GM13976 (cell line): ENCODE data around the gene PTPRM.

Experiments used
- DNase-seq: peaks from one replicate; pipeline ENCODE4 v3.0.0; 2012; ENCODE audit warnings: low spot score
- CTCF ChIP-seq: IDR thresholded peaks from 2 replicates; pipeline ENCODE4 v1.5.1; 2012; ENCODE audit warnings: borderline replicate concordance, mild to moderate bottlenecking; ENCODE audit not compliant: insufficient read depth; ENCODE audit errors: extremely low read depth, missing control alignments, control extremely low read depth
- in situ Hi-C: fragments of 300-500 bp; cut with MboI; formaldehyde crosslinking; loops from one replicate; pipeline ENCODE4 v1.12.0; 2022; ENCODE audit warnings: low sequenced_read_pairs, mixed read lengths, inconsistent platforms; ENCODE audit not compliant: unreplicated experiment

The PTPRM gene

GRCh38 chr18:7647500-7647899, 80.4 kb downstream of the PTPRM start:
- no peak for TF ChIP-seq CTCF
- in situ Hi-C loops: no loop called here

GRCh38 chr18:7657050-7657449, 89.9 kb downstream of the PTPRM start:
- TF ChIP-seq CTCF: no peak
- DNase-seq: no peak
- in situ Hi-C loops: no loop called here

More at GRCh38 chr18:7647500-7647899, 80.4 kb downstream of the PTPRM start:
- no peak for DNase-seq

GRCh38 chr18:7657937-7658336, 90.8 kb downstream of the PTPRM start:
- DNase-seq: no peak
- TF ChIP-seq CTCF: no peak
- in situ Hi-C loops: no loop called here

GRCh38 chr18:7658701-7659100, 91.6 kb downstream of the PTPRM start:
- no peak for DNase-seq
- TF ChIP-seq CTCF: no peak
- in situ Hi-C loops: no loop called here

DNA sequence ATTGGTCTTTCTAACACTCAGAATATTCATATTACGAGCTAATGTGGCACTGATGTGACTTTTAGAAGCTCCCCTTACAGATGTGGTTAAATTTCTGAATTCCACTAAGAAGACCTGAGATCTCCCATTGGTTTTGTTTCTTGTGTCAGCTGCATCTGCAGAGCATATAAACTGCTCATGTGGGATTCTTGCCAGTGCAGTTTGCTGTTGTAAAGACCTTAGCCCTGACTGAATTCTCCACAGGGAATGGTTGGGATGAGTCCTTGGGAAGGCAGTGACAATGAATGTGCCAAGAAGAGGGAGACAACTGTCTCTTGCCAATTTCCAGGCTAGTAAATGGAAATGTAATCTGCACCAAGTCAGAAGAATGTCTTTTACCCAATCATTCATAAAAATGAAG, 94.1 kb downstream of the PTPRM start:
- in situ Hi-C loops: no loop called here
- DNase-seq: no peak
- TF ChIP-seq CTCF: no peak

DNA sequence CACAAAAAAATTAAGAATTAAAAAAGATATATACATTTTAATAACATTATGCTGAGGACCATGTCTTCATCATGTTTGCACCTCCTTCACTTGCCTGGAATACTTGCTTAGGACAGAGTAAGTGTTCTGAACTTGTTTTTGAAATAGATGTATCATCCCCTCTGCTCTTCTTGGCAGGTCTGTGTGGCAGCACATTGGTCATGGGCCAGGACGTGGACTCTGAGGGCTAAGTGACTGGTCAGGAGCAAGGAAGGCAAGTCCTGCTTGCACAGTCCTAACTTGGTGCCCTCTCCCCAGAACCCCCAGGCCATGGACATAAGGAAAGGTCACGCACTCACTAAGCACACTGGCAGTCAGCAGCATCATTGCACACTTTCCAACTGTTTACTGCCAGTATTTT, 95.8 kb downstream of the PTPRM start:
- in situ Hi-C loops: no loop called here
- TF ChIP-seq CTCF: no peak
- no peak for DNase-seq
